ENCODE results near the gene SLC35F3. TPM values are rescaled to one million over a fixed set of nuclear protein-coding genes. Genes with fewer than 3 reads are reported as not detected.
A peak's percentile ranks its signal among the peaks of the same experiment; 100 is the strongest.

SLC35F3 gene
- total RNA-seq, 2 donors from 2014 or later: 0.13 TPM; not detected in 1

GRCh38 chr1:234107416-234108021, 203.0 kb downstream of the SLC35F3 start:
- no peak for DNase-seq
- H3K4me1 ChIP-seq: no peaks in the 10 kb centered on the region
- no peak overlapping the region for H3K9ac ChIP-seq (ENCODE audit: low read depth in 2 of 2, low read length in 2 of 2)
- no peak for TF ChIP-seq CTCF (IDR thresholded peaks at IDR 0.05)
- H3K27ac ChIP-seq: no peak overlapping the region
- H3K4me3 ChIP-seq: no peak overlapping the region
- intact Hi-C loops (cut with DNase I): no loop called here
- no peaks in the 10 kb centered on the region for H3K9me3 ChIP-seq
- H3K36me3 ChIP-seq: no peaks in the 10 kb centered on the region
- no peaks in the 10 kb centered on the region for H3K27me3 ChIP-seq

- no peak overlapping the region for H3K4me3 ChIP-seq
- no peaks in the 10 kb centered on the region for H3K36me3 ChIP-seq
- DNase-seq: no peak
- no peak for TF ChIP-seq CTCF (IDR thresholded peaks at IDR 0.05)
- H3K9ac ChIP-seq (ENCODE audit: low read depth in 2 of 2, low read length in 2 of 2): no peak overlapping the region
- no peaks in the 10 kb centered on the region for H3K4me1 ChIP-seq
- intact Hi-C loops (cut with DNase I): no loop called here
- no peak overlapping the region for H3K27ac ChIP-seq
- H3K9me3 ChIP-seq: no peaks in the 10 kb centered on the region
- no peaks in the 10 kb centered on the region for H3K27me3 ChIP-seq
Measured at GRCh38 chr1:234108921-234109320, 204.4 kb downstream of the SLC35F3 start.

- Histone ChIP-seq H3K4me3 (no peak overlapping the region), H3K36me3 (no peaks in the 10 kb centered on the region), H3K27me3 (no peaks in the 10 kb centered on the region), H3K4me1 (no peaks in the 10 kb centered on the region), H3K9me3 (no peaks in the 10 kb centered on the region), H3K27ac (no peak overlapping the region), H3K9ac (ENCODE audit: low read depth in 2 of 2, low read length in 2 of 2) (no peak overlapping the region)
- TF ChIP-seq CTCF (IDR thresholded peaks at IDR 0.05): no peak
- DNase-seq: no peak
- intact Hi-C loops (cut with DNase I): no loop called here
Measured at GRCh38 chr1:234109840-234110239, 205.4 kb downstream of the SLC35F3 start.

- Histone ChIP-seq H3K9ac (ENCODE audit: low read depth in 2 of 2, low read length in 2 of 2) (no peak overlapping the region), H3K9me3 (no peaks in the 10 kb centered on the region), H3K4me3 (no peak overlapping the region), H3K36me3 (no peaks in the 10 kb centered on the region), H3K27me3 (no peaks in the 10 kb centered on the region), H3K4me1 (no peaks in the 10 kb centered on the region), H3K27ac (no peak overlapping the region)
- no peak for TF ChIP-seq CTCF (IDR thresholded peaks at IDR 0.05)
- intact Hi-C loops (cut with DNase I): no loop called here
- DNase-seq: no peak
Measured at GRCh38 chr1:234111458-234112142, 207.1 kb downstream of the SLC35F3 start.

GRCh38 chr1:234114648-234115307, 210.3 kb downstream of the SLC35F3 start:
- H3K4me1 ChIP-seq: no peaks in the 10 kb centered on the region
- H3K9ac ChIP-seq (ENCODE audit: low read depth in 2 of 2, low read length in 2 of 2): no peak overlapping the region
- DNase-seq: peak; percentile 36
- H3K36me3 ChIP-seq: no peaks in the 10 kb centered on the region
- no peak overlapping the region for H3K27ac ChIP-seq
- intact Hi-C loops (cut with DNase I): loop anchor here (2.0 kb wide), 1 partner anchor 196 kb away; no protein-coding TSS in a partner anchor
- H3K9me3 ChIP-seq: no peaks in the 10 kb centered on the region
- no peaks in the 10 kb centered on the region for H3K27me3 ChIP-seq
- no peak overlapping the region for H3K4me3 ChIP-seq
- peak; percentile 59 for TF ChIP-seq CTCF (IDR thresholded peaks at IDR 0.05)

Measured in colonic mucosa (tissue), 4 donors.